Limb (tissue), 2 donors: Measurements from ENCODE around the gene SERHL2.
"Not testable (repeated sequence)": the region's sequence is repeated elsewhere in the genome, so short reads cannot be mapped to it uniquely, and the experiment has no call there.

Experiments
- DNase-seq, 2 donors: peaks; one replicate each; pipeline ENCODE4 v3.0.0-alpha.2; 2016; ENCODE audit errors: extremely low spot score in 2 of 2

Gene SERHL2

GRCh38 chr22:42535082-42535731 lies 18.5 kb upstream of the SERHL2 start:
- not testable (repeated sequence) for DNase-seq

GRCh38 chr22:42536166-42536565 lies 17.6 kb upstream of the SERHL2 start:
- no peak for DNase-seq

- not testable (repeated sequence) for DNase-seq
Measured at GRCh38 chr22:42536634-42537033, 17.1 kb upstream of the SERHL2 start.

GRCh38 chr22:42537199-42537831 lies 16.4 kb upstream of the SERHL2 start:
- not testable (repeated sequence) for DNase-seq

- not testable (repeated sequence) for DNase-seq
Measured at GRCh38 chr22:42539236-42539771, 14.5 kb upstream of the SERHL2 start.

GRCh38 chr22:42544686-42545085 lies 9.1 kb upstream of the SERHL2 start:
- no peak for DNase-seq

- DNase-seq = no peak
Measured at GRCh38 chr22:42547562-42547961, 6.2 kb upstream of the SERHL2 start.

GRCh38 chr22:42548126-42548525 lies 5.6 kb upstream of the SERHL2 start:
- not testable (repeated sequence) for DNase-seq

- no peak for DNase-seq
Measured at GRCh38 chr22:42548597-42549330, 5.0 kb upstream of the SERHL2 start.

- DNase-seq = no peak
Measured at GRCh38 chr22:42549331-42550060, 4.3 kb upstream of the SERHL2 start.

GRCh38 chr22:42552294-42552647 lies 1.5 kb upstream of the SERHL2 start:
- not testable (repeated sequence) for DNase-seq

GRCh38 chr22:42560381-42560780 lies 6.6 kb downstream of the SERHL2 start:
- no peak for DNase-seq

- no peak for DNase-seq
Measured at GRCh38 chr22:42560781-42561180, 7.0 kb downstream of the SERHL2 start.

GRCh38 chr22:42561856-42562255 lies 8.1 kb downstream of the SERHL2 start:
- DNase-seq = no peak

- no peak for DNase-seq
Measured at GRCh38 chr22:42562279-42562678, 8.5 kb downstream of the SERHL2 start.

GRCh38 chr22:42562684-42563083 lies 8.9 kb downstream of the SERHL2 start:
- no peak for DNase-seq

- not testable (repeated sequence) for DNase-seq
Measured at GRCh38 chr22:42563943-42564342, 10.2 kb downstream of the SERHL2 start.

GRCh38 chr22:42564699-42565098 lies 10.9 kb downstream of the SERHL2 start:
- no peak for DNase-seq

GRCh38 chr22:42565956-42566355 lies 12.2 kb downstream of the SERHL2 start:
- DNase-seq = no peak

GRCh38 chr22:42567950-42568349 lies 14.2 kb downstream of the SERHL2 start:
- not testable (repeated sequence) for DNase-seq

- DNase-seq = not testable (repeated sequence)
Measured at GRCh38 chr22:42570580-42570979, 16.8 kb downstream of the SERHL2 start.

GRCh38 chr22:42571068-42571467 lies 17.3 kb downstream of the SERHL2 start:
- not testable (repeated sequence) for DNase-seq
